Dendritic cell treated with granulocyte-macrophage colony-stimulating factor and Interleukin-4, amounts not matched to agents 40 ng/mL and 50 ng/mL, for 4 days (primary cell): ENCODE results near the gene DAGLB.

ENCODE experiments used
- H3K27ac Mint-ChIP-seq: one replicate; pipeline ENCODE4 v1.8.0; 2022; ENCODE audit warnings: mild to moderate bottlenecking, mixed read lengths
- H3K27me3 Mint-ChIP-seq: one replicate; pipeline ENCODE4 v1.8.0; 2022; ENCODE audit warnings: mild to moderate bottlenecking, mixed read lengths
- H3K36me3 Mint-ChIP-seq: one replicate; pipeline ENCODE4 v1.8.0; 2022; ENCODE audit warnings: low read depth, mixed read lengths
- H3K4me1 Mint-ChIP-seq: one replicate; pipeline ENCODE4 v1.8.0; 2022; ENCODE audit warnings: low read depth, mixed read lengths
- H3K4me3 Mint-ChIP-seq: one replicate; pipeline ENCODE4 v1.8.0; 2022; ENCODE audit warnings: mild to moderate bottlenecking, moderate library complexity, mixed read lengths
- H3K9me3 Mint-ChIP-seq: one replicate; pipeline ENCODE4 v1.8.0; 2022; ENCODE audit warnings: mixed read lengths
- intact Hi-C: fragments of 100-400 bp; cut with micrococcal nuclease; formaldehyde crosslinking; loops from one replicate; pipeline ENCODE4 v1.15.0; 2022

The DAGLB gene

DNA sequence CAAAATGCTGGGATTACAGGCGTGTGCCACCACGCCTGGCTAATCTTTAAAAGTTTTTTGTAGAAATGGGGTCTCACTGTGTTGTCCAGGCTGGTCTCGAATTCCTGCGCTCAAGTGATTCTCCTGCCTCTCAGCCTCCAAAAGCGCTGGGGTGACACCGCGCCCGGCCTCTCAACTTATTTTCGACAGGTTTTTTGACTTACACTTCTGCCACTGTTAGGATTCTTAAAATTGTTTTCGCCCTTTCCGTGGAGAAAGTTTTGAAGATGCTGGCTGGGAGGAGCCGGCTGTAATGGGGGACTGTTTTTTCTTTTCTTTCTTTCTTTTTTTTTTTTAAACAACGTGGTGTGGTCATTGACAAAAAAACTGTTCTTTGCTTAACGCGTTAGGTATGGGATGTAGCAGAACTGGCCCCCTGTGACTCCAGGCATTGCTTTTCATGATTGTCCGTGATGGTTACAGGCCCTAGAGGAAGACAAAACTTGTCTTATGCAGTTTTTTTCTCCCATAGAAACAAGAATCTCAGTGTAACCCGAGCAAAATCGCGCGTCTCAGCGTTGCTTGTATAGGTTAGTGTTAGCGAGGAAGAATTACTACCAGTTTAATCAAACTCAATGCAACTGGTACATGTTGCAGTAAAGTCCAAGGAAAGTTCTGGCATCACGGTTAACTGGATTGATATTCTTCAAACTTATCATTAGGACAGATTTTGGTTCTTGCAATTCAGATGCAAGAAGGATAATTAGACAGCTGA is 72.2 kb downstream of the DAGLB start:
- Mint-ChIP-seq H3K27ac (peak overlapping the region; percentile 98), H3K4me1 (peaks cover 39% of the 10 kb centered on the region), H3K36me3 (peaks cover 38% of the 10 kb centered on the region), H3K4me3 (peak overlapping the region; percentile 88), H3K27me3 (no peaks in the 10 kb centered on the region), H3K9me3 (no peaks in the 10 kb centered on the region)
- intact Hi-C loops = no loop called here

DNA sequence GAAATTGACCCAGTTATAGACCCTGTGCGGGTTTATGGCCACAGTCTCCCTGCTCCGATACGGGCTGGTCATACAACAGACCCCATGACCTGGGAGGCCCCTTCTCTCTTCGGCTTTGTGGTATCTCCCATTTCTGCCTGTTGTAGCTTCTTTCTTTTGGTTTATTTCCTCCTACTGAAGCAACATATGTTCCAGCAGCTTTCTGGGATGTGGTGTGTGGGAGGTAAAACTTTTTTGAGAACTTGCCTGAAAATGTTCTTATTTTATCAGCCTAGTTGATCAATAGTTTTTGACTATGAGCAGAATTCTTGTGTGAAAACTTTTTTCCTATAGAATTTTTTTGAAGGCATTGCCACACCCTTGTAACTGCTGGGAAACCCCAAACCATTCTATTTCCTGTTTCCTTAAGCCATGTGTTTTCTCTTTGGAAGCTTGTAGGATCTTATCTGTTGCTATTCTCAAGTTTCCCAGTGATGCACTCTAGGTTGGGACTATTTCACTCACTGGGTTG is 80.0 kb downstream of the DAGLB start:
- Mint-ChIP-seq H3K9me3 (no peaks in the 10 kb centered on the region), H3K27me3 (no peaks in the 10 kb centered on the region), H3K4me3 (peak overlapping the region; percentile 32), H3K4me1 (peaks cover 19% of the 10 kb centered on the region), H3K36me3 (no peaks in the 10 kb centered on the region), H3K27ac (peak overlapping the region; percentile 84)
- intact Hi-C loops = no loop called here

DNA sequence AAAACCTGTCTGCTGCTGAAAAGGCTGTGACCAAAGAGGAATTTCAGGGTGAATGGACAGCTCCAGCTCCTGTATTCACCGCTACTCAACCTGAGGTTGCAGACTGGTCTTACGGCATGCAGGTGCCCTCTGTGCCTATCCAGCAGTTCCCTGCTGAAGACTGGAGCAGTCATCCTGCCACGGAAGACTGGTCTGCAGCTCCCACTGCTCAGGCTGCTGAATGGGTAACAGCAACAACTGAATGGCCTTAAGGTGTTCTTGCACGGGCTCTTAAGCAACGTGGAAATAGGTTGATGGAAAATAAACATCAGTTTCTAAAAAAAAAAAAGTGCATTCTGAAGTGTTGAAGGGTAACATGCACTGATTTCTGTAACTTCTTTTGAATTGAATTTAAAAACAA is 82.3 kb downstream of the DAGLB start:
- no peak overlapping the region for H3K27ac Mint-ChIP-seq
- no peak overlapping the region for H3K4me3 Mint-ChIP-seq
- H3K36me3 Mint-ChIP-seq = no peaks in the 10 kb centered on the region
- intact Hi-C loops = no loop called here
- H3K4me1 Mint-ChIP-seq = peaks cover 26% of the 10 kb centered on the region
- no peaks in the 10 kb centered on the region for H3K9me3 Mint-ChIP-seq
- H3K27me3 Mint-ChIP-seq = no peaks in the 10 kb centered on the region

DNA sequence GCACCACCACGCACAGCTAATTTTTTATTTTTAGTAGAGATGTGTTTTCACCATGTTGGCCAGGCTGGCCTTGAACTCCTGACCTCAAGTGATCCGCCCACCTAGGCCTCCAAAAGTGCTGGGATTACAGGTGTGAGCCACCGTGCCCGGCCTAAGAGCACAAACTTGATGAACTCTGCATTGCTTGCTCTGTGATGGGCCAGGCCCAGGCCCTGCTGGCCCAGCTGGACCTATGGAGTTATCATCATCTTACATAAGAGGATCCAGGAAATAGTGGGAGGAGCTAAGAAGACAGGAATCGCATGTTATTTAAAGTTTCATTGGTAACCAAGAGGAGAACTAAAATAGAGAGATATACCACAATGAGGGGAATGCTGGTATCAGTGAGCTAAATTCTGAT is 86.9 kb downstream of the DAGLB start:
- intact Hi-C loops = no loop called here
- Mint-ChIP-seq H3K27ac (peak overlapping the region; percentile 91), H3K36me3 (no peaks in the 10 kb centered on the region), H3K9me3 (no peaks in the 10 kb centered on the region), H3K4me3 (no peak overlapping the region), H3K27me3 (no peaks in the 10 kb centered on the region), H3K4me1 (peaks cover 34% of the 10 kb centered on the region)

DNA sequence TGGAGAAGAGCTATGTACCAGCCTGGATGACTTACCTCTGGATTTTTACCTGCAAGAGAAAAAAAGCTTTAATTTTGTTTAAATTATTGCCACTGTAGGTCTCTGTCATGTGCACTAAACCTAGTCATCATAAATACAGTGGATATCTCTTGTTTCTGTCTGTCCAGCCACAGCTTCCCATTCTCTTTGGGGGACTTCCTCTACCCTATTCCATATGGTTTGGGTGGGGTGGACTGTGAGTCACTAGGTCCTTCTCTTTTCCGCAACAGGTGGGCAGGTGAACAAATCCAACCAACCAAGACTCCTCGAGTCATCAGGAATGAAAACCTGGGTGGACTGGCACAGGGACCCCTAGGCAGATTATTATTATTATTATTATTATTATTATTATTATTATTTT is 88.0 kb downstream of the DAGLB start:
- Mint-ChIP-seq H3K27me3 (no peaks in the 10 kb centered on the region), H3K4me3 (no peak overlapping the region), H3K9me3 (no peaks in the 10 kb centered on the region), H3K36me3 (no peaks in the 10 kb centered on the region), H3K27ac (peak overlapping the region; percentile 91), H3K4me1 (peaks cover 37% of the 10 kb centered on the region)
- intact Hi-C loops = no loop called here
